ENCODE results near the gene RPL31.

Gene RPL31

DNA sequence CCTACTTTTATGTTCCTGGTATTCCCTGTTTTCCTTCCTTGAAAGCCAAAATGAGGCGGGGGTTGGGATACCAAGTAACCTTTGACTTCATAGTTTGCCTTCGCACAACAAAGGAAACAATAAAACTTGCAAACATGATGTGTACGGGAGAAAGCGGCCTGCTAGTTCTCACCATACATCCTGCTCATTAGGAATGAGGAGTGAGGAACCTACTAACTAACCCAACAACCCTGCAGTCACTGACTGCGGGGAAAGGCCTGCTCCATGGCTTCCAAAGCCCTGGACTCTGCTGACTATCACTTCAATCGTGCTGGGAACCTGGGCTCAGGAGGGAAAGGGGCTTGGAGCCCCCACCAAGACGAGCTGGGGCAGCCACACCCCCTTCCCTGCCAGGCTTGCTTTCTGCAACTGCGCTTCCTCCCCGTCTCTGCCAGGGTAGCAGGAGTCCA lies 24.2 kb downstream of the RPL31 start:
- peaks cover 37 to 63% (median 39%) of the 10 kb centered on the region in 3 donors for H3K36me3 ChIP-seq
- H3K9me3 ChIP-seq: no peaks in the 10 kb centered on the region
- no peaks in the 10 kb centered on the region for H3K27me3 ChIP-seq
- no peak overlapping the region for H3K4me3 ChIP-seq
- no peaks in the 10 kb centered on the region for H3K4me1 ChIP-seq
- no peak overlapping the region for H3K27ac ChIP-seq
- intact Hi-C loops (cut with DNase I; ENCODE audit: low total_unique reads): no loop called here
- no peak for DNase-seq
- no peak for TF ChIP-seq CTCF (IDR thresholded peaks at IDR 0.05)

GRCh38 chr2:101026923-101027469 lies 24.9 kb downstream of the RPL31 start:
- DNase-seq: no peak
- TF ChIP-seq CTCF (IDR thresholded peaks at IDR 0.05): no peak
- Histone ChIP-seq H3K27me3 (no peaks in the 10 kb centered on the region), H3K9me3 (no peaks in the 10 kb centered on the region), H3K27ac (no peak overlapping the region), H3K36me3 (peaks cover 31 to 62% (median 39%) of the 10 kb centered on the region in 3 donors), H3K4me1 (no peaks in the 10 kb centered on the region), H3K4me3 (no peak overlapping the region)
- intact Hi-C loops (cut with DNase I; ENCODE audit: low total_unique reads): no loop called here

GRCh38 chr2:101027852-101028251 lies 25.8 kb downstream of the RPL31 start:
- intact Hi-C loops (cut with DNase I; ENCODE audit: low total_unique reads): no loop called here
- peaks cover 38 to 66% (median 45%) of the 10 kb centered on the region in 3 donors for H3K36me3 ChIP-seq
- H3K27ac ChIP-seq: no peak overlapping the region
- no peaks in the 10 kb centered on the region for H3K9me3 ChIP-seq
- no peak for DNase-seq
- no peak for TF ChIP-seq CTCF (IDR thresholded peaks at IDR 0.05)
- H3K4me3 ChIP-seq: no peak overlapping the region
- H3K27me3 ChIP-seq: no peaks in the 10 kb centered on the region
- no peaks in the 10 kb centered on the region for H3K4me1 ChIP-seq

GRCh38 chr2:101030866-101031554 lies 28.9 kb downstream of the RPL31 start:
- no peak for DNase-seq
- peaks cover 52 to 88% (median 75%) of the 10 kb centered on the region in 3 donors for H3K36me3 ChIP-seq
- no peaks in the 10 kb centered on the region for H3K4me1 ChIP-seq
- H3K9me3 ChIP-seq: no peaks in the 10 kb centered on the region
- intact Hi-C loops (cut with DNase I; ENCODE audit: low total_unique reads): loop anchor here (5.0 kb wide), 1 partner anchor 126 kb away; no protein-coding TSS in a partner anchor
- TF ChIP-seq CTCF (IDR thresholded peaks at IDR 0.05): no peak
- H3K4me3 ChIP-seq: no peak overlapping the region
- no peaks in the 10 kb centered on the region for H3K27me3 ChIP-seq
- H3K27ac ChIP-seq: no peak overlapping the region

DNA sequence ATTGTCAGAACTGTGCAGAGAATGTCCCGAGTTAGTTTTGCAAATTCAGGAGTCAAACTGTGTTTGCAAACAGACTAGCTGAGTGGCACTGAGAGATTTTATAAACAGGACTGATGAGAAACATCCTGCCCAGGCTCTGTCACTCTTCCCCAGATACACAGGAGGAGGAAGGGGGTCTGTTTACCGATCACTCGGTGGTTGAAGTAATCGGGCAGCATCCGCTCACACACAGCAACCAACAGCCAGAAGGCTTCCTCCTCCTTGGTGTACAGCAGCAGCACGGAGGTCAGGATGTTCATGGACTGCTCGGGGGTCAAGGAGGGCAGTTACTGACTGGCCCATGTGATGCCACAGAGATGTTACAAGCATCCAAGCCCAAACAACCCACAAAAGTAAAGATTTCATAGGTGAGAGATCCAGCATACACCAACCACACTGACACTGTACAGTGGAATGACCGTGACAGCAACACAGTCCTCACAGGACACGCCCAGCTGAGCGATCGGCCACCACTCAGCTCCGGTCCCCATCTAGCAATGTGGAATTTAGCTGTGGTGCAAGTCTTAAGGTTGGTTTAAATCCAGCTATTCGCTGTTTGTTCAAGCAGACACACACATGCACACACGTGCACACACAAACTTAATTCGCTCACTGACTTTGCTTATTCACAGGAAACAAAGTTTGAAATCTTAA lies 30.1 kb downstream of the RPL31 start:
- H3K9me3 ChIP-seq: no peaks in the 10 kb centered on the region
- intact Hi-C loops (cut with DNase I; ENCODE audit: low total_unique reads): loop anchor here (5.0 kb wide), 1 partner anchor 125 kb away; no protein-coding TSS in a partner anchor
- peaks cover 54 to 89% (median 73%) of the 10 kb centered on the region in 3 donors for H3K36me3 ChIP-seq
- DNase-seq: no peak
- no peak for TF ChIP-seq CTCF (IDR thresholded peaks at IDR 0.05)
- H3K4me1 ChIP-seq: no peaks in the 10 kb centered on the region
- H3K27me3 ChIP-seq: no peaks in the 10 kb centered on the region
- H3K4me3 ChIP-seq: no peak overlapping the region
- H3K27ac ChIP-seq: no peak overlapping the region
